C4-2B (cell line): ENCODE results near the gene WDR18.
"Not testable (repeated sequence)": the region's sequence is repeated elsewhere in the genome, so short reads cannot be mapped to it uniquely, and the experiment has no call there.

ENCODE experiments used
- H3K27ac ChIP-seq: fragments of 450-650 bp; 2 replicates; pipeline ENCODE4 v1.5.1; 2017
- CTCF ChIP-seq: fragments of 450-650 bp; conservative IDR thresholded peaks from 2 replicates; pipeline ENCODE4 v1.5.1; 2017; ENCODE audit warnings: mild to moderate bottlenecking
- ZFX ChIP-seq: fragments of 450-650 bp; IDR thresholded peaks from 2 replicates; pipeline ENCODE4 v1.6.1; 2017

The WDR18 gene

GRCh38 chr19:1020868-1021425 is 36.8 kb downstream of the WDR18 start, which contains the start of gene TMEM259:
Gene TMEM259, minus strand, starts transcription at chr19:1021123. Its CDS starts 127 bp downstream, at chr19:1020996.
- no peak for TF ChIP-seq CTCF
- TF ChIP-seq ZFX = peak; percentile 90; the same call in 1 of the 2 replicates
- peak within 1 kb of the TSS; percentile 93 for H3K27ac ChIP-seq

GRCh38 chr19:1023883-1024188 is 39.7 kb downstream of the WDR18 start:
- not testable (repeated sequence) for H3K27ac ChIP-seq

GRCh38 chr19:1025080-1025479 is 40.9 kb downstream of the WDR18 start:
- not testable (repeated sequence) for H3K27ac ChIP-seq

- H3K27ac ChIP-seq = peak within 1 kb of the TSS; percentile 61
These were observed 42.0 kb downstream of the WDR18 start, which contains the start of gene CNN2 for GRCh38 chr19:1025960-1026782. Gene CNN2, plus strand, starts transcription at chr19:1026608. Its CDS starts 54 bp downstream, at chr19:1026662.

GRCh38 chr19:1026783-1027649 is 42.9 kb downstream of the WDR18 start:
- TF ChIP-seq CTCF (no peak), ZFX (no peak)
- peak overlapping the region; percentile 61 for H3K27ac ChIP-seq

More at GRCh38 chr19:1025960-1026782, 42.0 kb downstream of the WDR18 start, which contains the start of gene CNN2:
- no peak for TF ChIP-seq CTCF
- no peak for TF ChIP-seq ZFX

- TF ChIP-seq ZFX = no peak
- TF ChIP-seq CTCF = no peak
- no peak overlapping the region for H3K27ac ChIP-seq
These were observed 43.5 kb downstream of the WDR18 start for GRCh38 chr19:1027650-1028061.

- no peak overlapping the region for H3K27ac ChIP-seq
These were observed 44.1 kb downstream of the WDR18 start for GRCh38 chr19:1028062-1028926.

More at GRCh38 chr19:1028062-1028926, 44.1 kb downstream of the WDR18 start:
- TF ChIP-seq CTCF = no peak
- no peak for TF ChIP-seq ZFX
